Left ventricle myocardium inferior (tissue), 1 donor: ENCODE results near the gene DST. TPM values are rescaled to one million over a fixed set of nuclear protein-coding genes. Genes with fewer than 3 reads are reported as not detected.
"Not testable (repeated sequence)": the region's sequence is repeated elsewhere in the genome, so short reads cannot be mapped to it uniquely, and the experiment has no call there.

ENCODE experiments used
- DNase-seq: peaks from one replicate; pipeline ENCODE4 v3.0.0-alpha.2; 2020
- H3K27ac ChIP-seq: fragments of 200-600 bp; replicated peaks from 2 replicates; pipeline ENCODE4 v1.8.0; 2021
- H3K27me3 ChIP-seq: fragments of 200-600 bp; 2 replicates; pipeline ENCODE4 v1.8.0; 2021; ENCODE audit warnings: low read depth
- H3K36me3 ChIP-seq: fragments of 200-600 bp; 2 replicates; pipeline ENCODE4 v1.8.0; 2021
- H3K4me1 ChIP-seq: fragments of 200-600 bp; 2 replicates; pipeline ENCODE4 v1.8.0; 2021
- H3K4me3 ChIP-seq: fragments of 200-600 bp; 2 replicates; pipeline ENCODE4 v1.8.0; 2021; ENCODE audit warnings: mild to moderate bottlenecking, moderate library complexity
- H3K9me3 ChIP-seq: fragments of 200-600 bp; replicated peaks from 2 replicates; pipeline ENCODE4 v1.8.0; 2021
- intact Hi-C: fragments of 100-400 bp; cut with micrococcal nuclease; formaldehyde crosslinking; loops from one replicate; pipeline ENCODE4 v1.11.0; 2022
- total RNA-seq: library from RNA; stranded (reverse); fragmentation: NEBNext Ultra II Directional; extraction: Animal tissue kit (Norgen Biotek cat#: 25700); gene quantifications from one replicate; pipeline ENCODE4 v1.2.1, GENCODE V29; 2021
- TF ChIP-seq, protein P1 (sequence below): fragments of 200-600 bp; IDR thresholded peaks from 2 replicates; pipeline ENCODE4 v1.8.0; 2021; ENCODE audit warnings: antibody characterized with exemption, mild to moderate bottlenecking, borderline replicate concordance
- donor health status: DM: no; HTN: yes; CAD: no; lungs with severe emphysema.

DST gene
- total RNA-seq, 1 donor from 2014 or later, result 331 TPM

DNA sequence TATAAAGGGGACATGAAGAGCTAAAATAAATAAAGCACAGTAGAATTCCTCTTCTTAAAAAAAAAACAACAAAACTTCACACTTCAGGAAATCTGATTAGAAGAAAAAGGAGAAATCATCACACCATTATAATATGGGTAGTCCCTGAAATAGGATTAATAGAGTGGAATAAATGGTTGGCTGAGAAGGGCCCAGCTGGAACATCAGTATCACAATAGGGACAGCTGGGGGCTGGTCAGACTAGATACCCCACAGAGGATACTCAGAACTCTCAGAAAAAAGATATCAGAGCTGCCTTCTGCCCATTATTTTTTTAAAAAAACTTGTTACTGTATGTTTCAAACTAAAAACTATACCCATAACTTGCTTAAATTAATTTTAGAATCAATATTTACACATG is 75.2 kb downstream of the DST start:
- H3K36me3 ChIP-seq, result peaks cover 68% of the 10 kb centered on the region
- TF ChIP-seq, protein P1, sequence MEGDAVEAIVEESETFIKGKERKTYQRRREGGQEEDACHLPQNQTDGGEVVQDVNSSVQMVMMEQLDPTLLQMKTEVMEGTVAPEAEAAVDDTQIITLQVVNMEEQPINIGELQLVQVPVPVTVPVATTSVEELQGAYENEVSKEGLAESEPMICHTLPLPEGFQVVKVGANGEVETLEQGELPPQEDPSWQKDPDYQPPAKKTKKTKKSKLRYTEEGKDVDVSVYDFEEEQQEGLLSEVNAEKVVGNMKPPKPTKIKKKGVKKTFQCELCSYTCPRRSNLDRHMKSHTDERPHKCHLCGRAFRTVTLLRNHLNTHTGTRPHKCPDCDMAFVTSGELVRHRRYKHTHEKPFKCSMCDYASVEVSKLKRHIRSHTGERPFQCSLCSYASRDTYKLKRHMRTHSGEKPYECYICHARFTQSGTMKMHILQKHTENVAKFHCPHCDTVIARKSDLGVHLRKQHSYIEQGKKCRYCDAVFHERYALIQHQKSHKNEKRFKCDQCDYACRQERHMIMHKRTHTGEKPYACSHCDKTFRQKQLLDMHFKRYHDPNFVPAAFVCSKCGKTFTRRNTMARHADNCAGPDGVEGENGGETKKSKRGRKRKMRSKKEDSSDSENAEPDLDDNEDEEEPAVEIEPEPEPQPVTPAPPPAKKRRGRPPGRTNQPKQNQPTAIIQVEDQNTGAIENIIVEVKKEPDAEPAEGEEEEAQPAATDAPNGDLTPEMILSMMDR, result no peak

DNA sequence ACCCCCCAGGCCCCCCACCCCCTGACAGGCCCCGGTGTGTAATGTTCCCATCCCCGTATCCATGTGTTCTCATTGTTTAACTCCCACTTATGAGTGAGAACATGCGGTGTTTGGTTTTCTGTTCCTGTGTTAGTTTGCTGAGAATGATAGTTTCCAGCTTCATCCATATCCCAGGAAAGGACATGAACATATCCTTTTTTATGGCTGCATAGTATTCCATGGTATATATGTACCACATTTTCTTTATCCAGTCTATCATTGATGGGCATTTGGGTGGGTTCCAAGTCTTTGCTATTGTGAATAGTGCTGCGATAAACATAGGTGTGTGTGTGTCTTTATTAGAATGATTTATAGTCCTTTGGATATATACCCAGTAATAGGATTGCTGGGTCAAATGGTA is 80.0 kb downstream of the DST start:
- H3K27me3 ChIP-seq, intact Hi-C loops, H3K4me3 ChIP-seq, H3K27ac ChIP-seq, H3K9me3 ChIP-seq, H3K4me1 ChIP-seq, DNase-seq: not testable (repeated sequence)
- H3K36me3 ChIP-seq, result peaks cover 70% of the 10 kb centered on the region

More for the DNA sequence above, 75.2 kb downstream of the DST start:
- Histone ChIP-seq H3K27me3 (no peaks in the 10 kb centered on the region), H3K4me3 (no peak overlapping the region), H3K9me3 (peaks cover 3% of the 10 kb centered on the region), H3K4me1 (peaks cover 30% of the 10 kb centered on the region), H3K27ac (no peak overlapping the region)
- intact Hi-C loops, result no loop called here
- no peak for DNase-seq

DNA sequence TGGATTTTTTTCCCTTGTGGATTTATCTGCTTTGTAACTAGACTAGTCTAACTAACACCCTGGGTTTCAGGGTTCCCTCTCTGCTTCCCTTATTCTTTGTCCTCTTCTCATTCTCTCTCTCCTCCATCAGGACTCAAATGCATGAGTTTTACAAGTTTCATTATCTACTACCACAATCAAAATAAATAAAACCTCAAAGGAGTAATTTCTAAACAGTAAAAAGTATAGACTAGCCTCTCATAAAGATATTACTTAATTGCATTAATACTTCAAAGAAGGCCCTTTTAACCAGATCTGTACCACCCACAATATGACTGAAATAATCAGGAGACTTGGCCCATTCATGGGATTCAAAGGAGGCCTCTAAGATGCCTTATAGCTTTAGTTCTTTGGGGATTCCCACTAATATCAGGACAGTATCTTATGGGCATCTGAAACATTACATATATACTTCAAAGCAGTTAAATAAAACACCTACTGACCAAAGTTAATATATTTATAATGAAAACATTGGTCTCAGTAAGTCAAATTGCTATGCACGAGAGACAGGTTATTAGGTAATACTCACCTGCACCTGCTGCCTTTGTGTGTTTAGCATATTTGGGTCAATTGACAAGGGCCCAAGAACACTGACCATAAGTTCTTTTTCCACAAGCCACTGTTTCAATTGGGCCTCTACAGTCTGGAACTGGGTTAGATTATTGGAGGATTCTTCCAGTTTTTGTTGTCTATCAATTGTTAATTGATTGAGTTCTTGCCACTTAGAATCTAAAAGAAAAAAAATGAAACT is 85.7 kb downstream of the DST start:
- TF ChIP-seq, protein P1, result no peak
- no peak for DNase-seq
- H3K9me3 ChIP-seq, result no peaks in the 10 kb centered on the region
- intact Hi-C loops, result no loop called here
- no peaks in the 10 kb centered on the region for H3K27me3 ChIP-seq
- no peak overlapping the region for H3K4me3 ChIP-seq
- peak overlapping the region; percentile 71 for H3K27ac ChIP-seq
- H3K4me1 ChIP-seq, result peaks cover 40% of the 10 kb centered on the region
- peaks cover 76% of the 10 kb centered on the region for H3K36me3 ChIP-seq

DNA sequence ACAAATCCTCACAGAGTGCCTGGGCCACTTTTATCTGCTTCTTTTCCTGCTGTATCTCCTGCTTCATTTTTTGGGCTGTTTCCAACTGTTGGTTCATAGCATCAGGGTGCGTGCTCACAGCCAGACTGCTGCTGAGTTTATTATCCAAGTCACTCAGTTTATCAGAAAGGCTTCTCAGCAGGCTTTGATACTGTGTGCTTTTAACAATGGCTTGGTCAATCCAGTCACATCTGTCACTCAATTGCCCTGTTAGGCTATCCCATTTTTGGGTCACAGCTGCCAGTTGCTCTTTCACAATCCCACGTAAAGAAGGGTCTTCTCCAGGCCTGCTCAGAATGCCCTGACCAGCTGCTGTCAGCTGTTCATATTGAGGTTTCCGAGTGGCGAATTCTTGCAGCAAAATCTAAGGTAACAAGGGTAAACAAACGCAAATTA is 87.2 kb downstream of the DST start:
- no peak overlapping the region for H3K4me3 ChIP-seq
- H3K9me3 ChIP-seq, result no peaks in the 10 kb centered on the region
- peak; percentile 17 for DNase-seq
- no peaks in the 10 kb centered on the region for H3K27me3 ChIP-seq
- intact Hi-C loops, result no loop called here
- peaks cover 67% of the 10 kb centered on the region for H3K36me3 ChIP-seq
- H3K4me1 ChIP-seq, result peaks cover 55% of the 10 kb centered on the region
- TF ChIP-seq, protein P1, result no peak
- peak overlapping the region; percentile 71 for H3K27ac ChIP-seq

DNA sequence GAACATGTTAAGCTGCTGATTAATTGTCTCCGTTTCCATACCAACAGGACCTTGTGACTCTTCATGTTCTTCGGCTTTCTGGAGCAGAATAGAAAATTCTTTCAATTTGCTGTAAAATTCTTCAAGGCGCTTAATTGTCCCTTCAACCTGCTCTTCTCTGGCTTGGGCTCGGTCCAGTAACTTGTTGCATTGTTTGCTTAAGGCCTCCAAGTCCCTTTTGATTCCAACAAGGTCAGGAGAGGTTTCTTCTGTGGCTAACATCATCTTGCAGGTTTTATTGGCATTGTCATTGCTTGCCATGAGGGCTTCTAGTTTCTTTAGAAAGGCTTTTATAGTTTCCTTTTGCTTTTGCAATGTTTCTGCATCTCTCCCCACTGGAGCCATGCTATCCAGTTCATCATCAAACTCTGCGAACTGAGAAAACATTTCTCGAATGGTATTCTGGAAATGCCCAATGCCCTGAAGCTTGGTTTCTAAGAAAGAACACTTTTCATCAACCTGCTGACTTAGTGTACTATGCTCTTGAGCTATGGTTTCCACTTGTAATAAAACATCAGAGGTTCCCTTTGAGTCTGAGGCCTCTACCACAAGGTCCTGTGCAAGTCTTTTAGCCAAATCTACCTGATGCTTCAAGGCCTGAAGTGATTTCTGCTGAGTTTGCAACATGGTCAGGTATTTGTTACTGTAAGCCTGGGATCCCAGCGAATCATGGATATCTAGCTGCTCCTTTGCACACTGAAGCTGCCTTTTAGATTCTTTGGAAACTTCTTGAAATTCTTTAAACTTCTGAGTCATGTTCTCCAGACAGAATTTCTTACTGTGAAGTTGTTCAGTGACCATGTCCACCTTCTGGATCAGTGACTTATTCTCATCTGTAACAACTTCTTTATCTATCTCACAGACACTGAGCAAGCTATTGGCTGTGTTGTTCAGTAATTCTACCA is 90.2 kb downstream of the DST start:
- Histone ChIP-seq H3K36me3 (peaks cover 44% of the 10 kb centered on the region), H3K9me3 (no peaks in the 10 kb centered on the region), H3K4me1 (peaks cover 85% of the 10 kb centered on the region), H3K27me3 (no peaks in the 10 kb centered on the region), H3K27ac (peak overlapping the region; percentile 47), H3K4me3 (no peak overlapping the region)
- TF ChIP-seq, protein P1, result no peak
- no peak for DNase-seq
- intact Hi-C loops, result no loop called here
